HepG2 (cell line): Measurements from ENCODE around the gene ZFYVE27. TPM values are rescaled to one million over a fixed set of nuclear protein-coding genes. Genes with fewer than 3 reads are reported as not detected.

ENCODE experiments used
- FOXM1 ChIP-seq: sonication (generic); formaldehyde crosslinking; IDR thresholded peaks from 2 replicates; pipeline ENCODE4 v1.5.0; 2020; ENCODE audit warnings: missing genetic modification reagents
- NR3C1 ChIP-seq: sonication (generic); formaldehyde crosslinking; IDR thresholded peaks from 2 replicates; pipeline ENCODE4 v1.4.0; 2020; ENCODE audit warnings: missing genetic modification reagents
- POGK ChIP-seq: sonication (generic); formaldehyde crosslinking; conservative IDR thresholded peaks from 2 replicates; pipeline ENCODE4 v1.8.0; 2022; ENCODE audit warnings: mild to moderate bottlenecking, moderate library complexity, missing genetic modification reagents
- POLR2A ChIP-seq, 2 experiments: IDR thresholded peaks; 2 replicates each; pipeline ENCODE4 v1.6.1; 2011; ENCODE audit warnings: low read depth in 2 of 2, low read length in 2 of 2, mild to moderate bottlenecking in 1 of 2, moderate library complexity in 1 of 2; ENCODE audit not compliant: insufficient read depth in 1 of 2
- RXRA ChIP-seq: sonication (generic); formaldehyde crosslinking; IDR thresholded peaks from 2 replicates; pipeline ENCODE4 v1.5.1; 2020; ENCODE audit warnings: missing genetic modification reagents
- THAP8 ChIP-seq: sonication (generic); formaldehyde crosslinking; IDR thresholded peaks from 2 replicates; pipeline ENCODE4 v1.5.1; 2020; ENCODE audit warnings: missing genetic modification reagents, mild to moderate bottlenecking, borderline replicate concordance
- TRIM24 ChIP-seq: sonication (generic); formaldehyde crosslinking; IDR thresholded peaks from 2 replicates; pipeline ENCODE4 v1.8.0; 2022; ENCODE audit warnings: mild to moderate bottlenecking, missing genetic modification reagents
- ZBTB2 ChIP-seq: sonication (generic); formaldehyde crosslinking; IDR thresholded peaks from 2 replicates; pipeline ENCODE4 v1.8.0; 2022; ENCODE audit warnings: low read depth, missing genetic modification reagents
- ZFP62 ChIP-seq: sonication (generic); formaldehyde crosslinking; IDR thresholded peaks from 2 replicates; pipeline ENCODE4 v1.4.0; 2020; ENCODE audit warnings: missing genetic modification reagents
- ZNF275 ChIP-seq: sonication (generic); formaldehyde crosslinking; IDR thresholded peaks from 2 replicates; pipeline ENCODE4 v1.8.0; 2022; ENCODE audit warnings: missing genetic modification reagents, mild to moderate bottlenecking, inconsistent platforms, borderline replicate concordance
- ZNF317 ChIP-seq: sonication (generic); formaldehyde crosslinking; IDR thresholded peaks from 2 replicates; pipeline ENCODE4 v1.5.0; 2020; ENCODE audit warnings: mild to moderate bottlenecking, missing genetic modification reagents
- ZNF713 ChIP-seq: sonication (generic); formaldehyde crosslinking; IDR thresholded peaks from 2 replicates; pipeline ENCODE4 v1.4.0; 2020; ENCODE audit warnings: mild to moderate bottlenecking, missing genetic modification reagents
- ZNF841 ChIP-seq: sonication (generic); formaldehyde crosslinking; IDR thresholded peaks from 2 replicates; pipeline ENCODE4 v1.8.1; 2023; ENCODE audit warnings: missing genetic modification reagents, borderline replicate concordance
- ZSCAN9 ChIP-seq: IDR thresholded peaks from 2 replicates; pipeline ENCODE4 v1.6.1; 2016; ENCODE audit warnings: borderline replicate concordance
- polyA plus RNA-seq, 8 experiments: library from polyadenylated mRNA; depleted of rRNA in 3 of 8; stranded (reverse) in 7 of 8; unstranded in 1 of 8; fragments of >200 nt; fragmentation: Illumina TruSeq in 4 of 8; extraction: Trizol in 4 of 8; gene quantifications; 2 replicates each; pipeline versions ENCODE4 v1.2.1 to v1.2.3, GENCODE V29; 2011 to 2016; ENCODE audit warnings: low read depth in 4 of 8, missing spikeins in 1 of 8, mixed read lengths in 1 of 8; ENCODE audit not compliant: insufficient read depth in 1 of 8
- total RNA-seq, 5 experiments: library from RNA; depleted of rRNA; stranded (reverse); fragments of >200 nt; fragmentation: Illumina TruSeq; extraction: Trizol; gene quantifications; 2 replicates each; pipeline ENCODE4 v1.2.3, GENCODE V29; 2016; ENCODE audit warnings: low read depth in 1 of 5
- TF ChIP-seq, protein P1 (sequence below): sonication (generic); formaldehyde crosslinking; IDR thresholded peaks from 2 replicates; pipeline ENCODE4 v1.8.0; 2022; ENCODE audit warnings: mild to moderate bottlenecking, missing genetic modification reagents, moderate library complexity
- TF ChIP-seq, protein P2 (sequence below): sonication (generic); formaldehyde crosslinking; IDR thresholded peaks from 2 replicates; pipeline ENCODE4 v1.8.1; 2022; ENCODE audit warnings: mild to moderate bottlenecking, missing genetic modification reagents
- TF ChIP-seq, protein P3 (sequence below): sonication (generic); formaldehyde crosslinking; IDR thresholded peaks from 2 replicates; pipeline ENCODE4 v1.4.0; 2020; ENCODE audit warnings: missing genetic modification reagents

The ZFYVE27 gene
- total and polyA plus RNA-seq, 2 of the 13 experiments (the other 11 are each of a cell fraction or from before 2014, with no cell fraction given) = 19.7 to 20.5 TPM

DNA sequence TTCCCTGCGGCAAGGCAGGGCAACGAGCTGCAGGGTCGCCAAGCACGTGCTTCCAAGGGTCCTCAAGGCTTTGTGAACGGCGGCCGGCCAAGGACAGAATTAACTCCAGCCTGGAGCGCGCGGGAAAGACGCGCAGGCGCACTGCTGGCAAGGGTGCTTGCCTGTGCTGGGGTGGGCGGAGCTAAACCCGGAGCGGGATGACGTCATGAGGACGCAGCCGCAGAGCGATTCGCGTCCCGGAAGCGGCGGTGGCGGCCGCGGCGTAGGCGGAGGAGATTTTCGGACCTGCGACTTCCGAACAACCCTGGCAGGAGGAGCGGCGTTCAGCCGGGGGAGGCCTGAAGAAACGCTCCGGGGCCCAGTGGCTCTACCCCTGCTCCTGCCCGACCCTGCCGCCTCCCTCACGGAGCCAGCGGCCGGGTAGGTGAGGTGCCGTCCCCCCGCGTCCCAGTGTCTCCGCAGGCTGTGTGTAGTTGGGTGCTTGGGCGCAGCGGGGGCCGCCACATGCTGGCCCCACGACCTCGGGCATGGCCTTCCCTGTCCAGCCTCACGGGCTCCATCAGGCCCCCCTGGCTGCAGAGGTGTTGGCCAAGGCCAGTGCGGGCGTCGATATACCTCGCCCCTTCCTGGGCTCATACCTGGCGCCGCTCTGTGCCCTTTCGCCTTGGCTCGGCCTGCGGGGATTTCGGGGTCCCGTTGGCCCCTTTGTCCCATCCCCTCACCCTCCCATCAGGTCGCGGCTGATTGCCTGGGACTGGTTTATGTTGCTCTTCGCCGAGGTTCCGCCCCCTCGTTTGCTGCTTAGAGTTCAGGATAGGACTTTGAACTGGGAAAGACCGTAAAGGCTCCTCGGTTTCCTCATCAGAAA, at the start of gene ZFYVE27 (continued):
- TF ChIP-seq, protein P1, sequence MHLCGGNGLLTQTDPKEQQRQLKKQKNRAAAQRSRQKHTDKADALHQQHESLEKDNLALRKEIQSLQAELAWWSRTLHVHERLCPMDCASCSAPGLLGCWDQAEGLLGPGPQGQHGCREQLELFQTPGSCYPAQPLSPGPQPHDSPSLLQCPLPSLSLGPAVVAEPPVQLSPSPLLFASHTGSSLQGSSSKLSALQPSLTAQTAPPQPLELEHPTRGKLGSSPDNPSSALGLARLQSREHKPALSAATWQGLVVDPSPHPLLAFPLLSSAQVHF (CRISPR knock-in tag) = peak; percentile 99
- no peak for TF ChIP-seq TRIM24 (CRISPR knock-in tag)
- TF ChIP-seq POGK = peak; percentile 96; the same call in 1 of the 2 replicates
- TF ChIP-seq THAP8 (CRISPR knock-in tag) = peak; percentile 81; the same call in 1 of the 2 replicates
- TF ChIP-seq, protein P2, sequence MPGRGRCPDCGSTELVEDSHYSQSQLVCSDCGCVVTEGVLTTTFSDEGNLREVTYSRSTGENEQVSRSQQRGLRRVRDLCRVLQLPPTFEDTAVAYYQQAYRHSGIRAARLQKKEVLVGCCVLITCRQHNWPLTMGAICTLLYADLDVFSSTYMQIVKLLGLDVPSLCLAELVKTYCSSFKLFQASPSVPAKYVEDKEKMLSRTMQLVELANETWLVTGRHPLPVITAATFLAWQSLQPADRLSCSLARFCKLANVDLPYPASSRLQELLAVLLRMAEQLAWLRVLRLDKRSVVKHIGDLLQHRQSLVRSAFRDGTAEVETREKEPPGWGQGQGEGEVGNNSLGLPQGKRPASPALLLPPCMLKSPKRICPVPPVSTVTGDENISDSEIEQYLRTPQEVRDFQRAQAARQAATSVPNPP (CRISPR knock-in tag) = peak; percentile 100
- no peak for TF ChIP-seq FOXM1 (CRISPR knock-in tag)
- TF ChIP-seq, protein P3, sequence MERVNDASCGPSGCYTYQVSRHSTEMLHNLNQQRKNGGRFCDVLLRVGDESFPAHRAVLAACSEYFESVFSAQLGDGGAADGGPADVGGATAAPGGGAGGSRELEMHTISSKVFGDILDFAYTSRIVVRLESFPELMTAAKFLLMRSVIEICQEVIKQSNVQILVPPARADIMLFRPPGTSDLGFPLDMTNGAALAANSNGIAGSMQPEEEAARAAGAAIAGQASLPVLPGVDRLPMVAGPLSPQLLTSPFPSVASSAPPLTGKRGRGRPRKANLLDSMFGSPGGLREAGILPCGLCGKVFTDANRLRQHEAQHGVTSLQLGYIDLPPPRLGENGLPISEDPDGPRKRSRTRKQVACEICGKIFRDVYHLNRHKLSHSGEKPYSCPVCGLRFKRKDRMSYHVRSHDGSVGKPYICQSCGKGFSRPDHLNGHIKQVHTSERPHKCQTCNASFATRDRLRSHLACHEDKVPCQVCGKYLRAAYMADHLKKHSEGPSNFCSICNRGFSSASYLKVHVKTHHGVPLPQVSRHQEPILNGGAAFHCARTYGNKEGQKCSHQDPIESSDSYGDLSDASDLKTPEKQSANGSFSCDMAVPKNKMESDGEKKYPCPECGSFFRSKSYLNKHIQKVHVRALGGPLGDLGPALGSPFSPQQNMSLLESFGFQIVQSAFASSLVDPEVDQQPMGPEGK = peak; percentile 52; the same call in 1 of the 2 replicates
- peak; percentile 89 to 93 for TF ChIP-seq POLR2A (IDR thresholded peaks at IDR 0.05; ENCODE audit: insufficient read depth in 1 of 2, low read depth in 2 of 2, low read length in 2 of 2)
- TF ChIP-seq ZNF713 (CRISPR knock-in tag) = no peak; the same call in 1 of the 2 replicates
- peak; percentile 77; the same call in 1 of the 2 replicates for TF ChIP-seq ZNF841
- peak; percentile 36 for TF ChIP-seq RXRA
- TF ChIP-seq ZNF317 = peak; percentile 92
- peak; percentile 99 for TF ChIP-seq ZSCAN9 (CRISPR knock-in tag)
- no peak for TF ChIP-seq ZFP62 (CRISPR knock-in tag)
- peak; percentile 91; the same call in 1 of the 2 replicates for TF ChIP-seq ZNF275
- TF ChIP-seq NR3C1 (CRISPR knock-in tag) = no peak
- peak; percentile 87 for TF ChIP-seq ZBTB2 (CRISPR knock-in tag)
